Small intestine (tissue), 7 donors: ENCODE data around the gene NIFK. TPM values are rescaled to one million over a fixed set of nuclear protein-coding genes. Genes with fewer than 3 reads are reported as not detected.
"Not testable (repeated sequence)": the region's sequence is repeated elsewhere in the genome, so short reads cannot be mapped to it uniquely, and the experiment has no call there.

Experiments used
- DNase-seq, 2 donors: peaks; one replicate each; pipeline versions ENCODE4 v3.0.0 to v3.0.0-alpha.2; 2013
- FAIRE-seq: peaks from 2 replicates; lab custom pipeline; 2012; peaks lifted over from hg19 to GRCh38; lab: Jason Lieb, UNC
- H3K27ac ChIP-seq, 3 donors: one replicate each; pipeline ENCODE4 v1.5.1; 2013; ENCODE audit warnings: low read length in 2 of 3, mild to moderate bottlenecking in 2 of 3, control low read depth in 1 of 3, inconsistent platforms in 1 of 3, low read depth in 1 of 3, moderate library complexity in 1 of 3
- H3K27me3 ChIP-seq, 3 donors: one replicate each; pipeline ENCODE4 v1.6.1; 2013; ENCODE audit warnings: low read length in 3 of 3, inconsistent platforms in 1 of 3; ENCODE audit not compliant: control insufficient read depth in 3 of 3, insufficient read depth in 3 of 3
- H3K36me3 ChIP-seq, 3 donors: one replicate each; pipeline ENCODE4 v1.6.1; 2013; ENCODE audit warnings: low read length in 3 of 3, inconsistent platforms in 1 of 3, low read depth in 1 of 3, mild to moderate bottlenecking in 1 of 3, moderate library complexity in 1 of 3; ENCODE audit not compliant: control insufficient read depth in 3 of 3, insufficient read depth in 2 of 3
- H3K4me1 ChIP-seq, 3 donors: one replicate each; pipeline ENCODE4 v1.6.1; 2013; ENCODE audit warnings: low read length in 2 of 3, inconsistent platforms in 1 of 3, low read depth in 1 of 3, mild to moderate bottlenecking in 1 of 3, moderate library complexity in 1 of 3; ENCODE audit not compliant: control insufficient read depth in 3 of 3, insufficient read depth in 2 of 3
- H3K4me3 ChIP-seq, 3 donors: one replicate each; pipeline ENCODE4 v1.5.1; 2013; ENCODE audit warnings: low read length in 3 of 3, control low read depth in 1 of 3, inconsistent platforms in 1 of 3, low read depth in 1 of 3, mild to moderate bottlenecking in 1 of 3, moderate library complexity in 1 of 3
- H3K9me3 ChIP-seq, 2 donors: one replicate each; pipeline ENCODE4 v1.6.1; 2013; ENCODE audit warnings: low read depth in 1 of 2, low read length in 1 of 2; ENCODE audit not compliant: control insufficient read depth in 2 of 2, insufficient read depth in 1 of 2
- WGBS, 3 donors: extraction: QIAGEN DNeasy Blood & Tissue Kit; methylation state at CpG; one replicate each; pipeline ENCODE4 v1.1.7; 2013; 5-methylcytosine and 5-hydroxymethylcytosine counted together
- polyA plus RNA-seq, 4 donors: library from polyadenylated mRNA; stranded (reverse) in 3 of 4; unstranded in 1 of 4; fragments of 200-250 nt in 3 of 4; fragments of 120-200 nt in 1 of 4; gene quantifications; one replicate each; pipeline versions ENCODE4 v1.2.1 to v1.2.3, GENCODE V29; 2013
- donor health status: healthy with polysubstance abuse.
- donor health status: control.
- donor health status: control.
- donor health status: Bipolar disorder and iron deficiency.
- donor health status: healthy.

The NIFK gene
- polyA plus RNA-seq, 4 donors: 12.1 to 51.8 (median 30.8) TPM

- Histone ChIP-seq H3K27ac (no peak overlapping the region), H3K27me3 (no peaks in the 10 kb centered on the region), H3K9me3 (no peaks in the 10 kb centered on the region), H3K36me3 (no peaks in the 10 kb centered on the region), H3K4me3 (no peak overlapping the region), H3K4me1 (no peaks in the 10 kb centered on the region)
- 69 to 81% (median 72%) methylated on average over 4 of the region's 4 CpGs for WGBS, 3 donors
- DNase-seq (no peak), FAIRE-seq (no peak)
Observed at GRCh38 chr2:121748202-121748601, 11.5 kb upstream of the NIFK start.

GRCh38 chr2:121746071-121746578 is 9.4 kb upstream of the NIFK start:
- H3K9me3 ChIP-seq: no peaks in the 10 kb centered on the region
- FAIRE-seq: no peak
- WGBS, 3 donors: 69 to 78% (median 70%) methylated on average over 6 of the region's 6 CpGs
- H3K36me3 ChIP-seq: no peaks in the 10 kb centered on the region
- no peaks in the 10 kb centered on the region for H3K27me3 ChIP-seq
- no peak overlapping the region for H3K4me3 ChIP-seq
- DNase-seq: no peak
- no peaks in the 10 kb centered on the region for H3K4me1 ChIP-seq
- no peak overlapping the region for H3K27ac ChIP-seq

GRCh38 chr2:121741450-121741849 is 4.8 kb upstream of the NIFK start:
- FAIRE-seq: no peak
- no peak overlapping the region for H3K4me3 ChIP-seq
- no peaks in the 10 kb centered on the region for H3K4me1 ChIP-seq
- H3K27me3 ChIP-seq: no peaks in the 10 kb centered on the region
- H3K36me3 ChIP-seq: no peaks in the 10 kb centered on the region
- H3K9me3 ChIP-seq: peaks cover 0 to 3% of the 10 kb centered on the region in 2 donors
- no peak overlapping the region for H3K27ac ChIP-seq
- 87 to 92% (median 89%) methylated on average over 3 of the region's 3 CpGs for WGBS, 3 donors
- DNase-seq: no peak

GRCh38 chr2:121740973-121741372 is 4.3 kb upstream of the NIFK start:
- no peak for DNase-seq
- Histone ChIP-seq H3K36me3 (no peaks in the 10 kb centered on the region), H3K4me1 (no peaks in the 10 kb centered on the region), H3K4me3 (no peak overlapping the region), H3K9me3 (peaks cover 0 to 3% of the 10 kb centered on the region in 2 donors), H3K27me3 (no peaks in the 10 kb centered on the region), H3K27ac (no peak overlapping the region)
- FAIRE-seq: no peak
- WGBS, 3 donors: 67 to 81% (median 79%) methylated on average over 6 of the region's 6 CpGs

- peak overlapping the region; percentile 14 to 95 (median 85) for H3K27ac ChIP-seq
Observed at GRCh38 chr2:121736140-121736461, 574 bp downstream of the NIFK start.

GRCh38 chr2:121735518-121736074 is 1.1 kb downstream of the NIFK start:
- Histone ChIP-seq H3K27me3 (no peaks in the 10 kb centered on the region), H3K4me3 (peak overlapping the region; percentile 69 to 98 (median 96)), H3K27ac (peak overlapping the region in 1 of 3 donors; percentile 95), H3K36me3 (peaks cover 4 to 24% (median 6%) of the 10 kb centered on the region in 3 donors), H3K4me1 (peaks cover 0 to 3% (median 0%) of the 10 kb centered on the region in 3 donors), H3K9me3 (peaks cover 0 to 3% of the 10 kb centered on the region in 2 donors)
- no peak for FAIRE-seq
- DNase-seq: peak; percentile 36 to 39
- WGBS, 3 donors: 6 to 16% (median 9%) methylated on average over 10 of the region's 10 CpGs

More at GRCh38 chr2:121736140-121736461, 574 bp downstream of the NIFK start:
- Histone ChIP-seq H3K9me3 (peaks cover 0 to 3% of the 10 kb centered on the region in 2 donors), H3K4me1 (peaks cover 0 to 3% (median 0%) of the 10 kb centered on the region in 3 donors), H3K4me3 (peak overlapping the region; percentile 69 to 98 (median 96)), H3K27me3 (no peaks in the 10 kb centered on the region), H3K36me3 (peaks cover 4 to 22% (median 6%) of the 10 kb centered on the region in 3 donors)
- FAIRE-seq (no peak), DNase-seq (peak; percentile 23 to 34)
- 0 to 1% (median 1%) methylated on average over 8 of the region's 8 CpGs for WGBS, 3 donors

GRCh38 chr2:121734544-121734943 is 2.1 kb downstream of the NIFK start:
- not testable (repeated sequence) for DNase-seq, FAIRE-seq, H3K9me3 ChIP-seq, H3K27me3 ChIP-seq, H3K4me1 ChIP-seq, H3K27ac ChIP-seq, H3K4me3 ChIP-seq
- 93 to 97% (median 94%) methylated on average over 11 of the region's 11 CpGs for WGBS, 3 donors
- peaks cover 4 to 33% (median 6%) of the 10 kb centered on the region in 3 donors for H3K36me3 ChIP-seq

GRCh38 chr2:121731366-121731765 is 5.3 kb downstream of the NIFK start:
- Histone ChIP-seq H3K9me3 (no peaks in the 10 kb centered on the region), H3K27me3 (no peaks in the 10 kb centered on the region), H3K4me3 (no peak overlapping the region), H3K4me1 (peaks cover 0 to 3% (median 0%) of the 10 kb centered on the region in 3 donors), H3K36me3 (peaks cover 4 to 40% (median 11%) of the 10 kb centered on the region in 3 donors), H3K27ac (no peak overlapping the region)
- WGBS, 3 donors: 77 to 92% (median 84%) methylated on average over 6 of the region's 6 CpGs
- DNase-seq (no peak), FAIRE-seq (no peak)

- Histone ChIP-seq H3K27me3 (no peaks in the 10 kb centered on the region), H3K27ac (no peak overlapping the region), H3K4me3 (no peak overlapping the region), H3K9me3 (no peaks in the 10 kb centered on the region), H3K4me1 (no peaks in the 10 kb centered on the region), H3K36me3 (peaks cover 4 to 29% (median 11%) of the 10 kb centered on the region in 3 donors)
- no peak for FAIRE-seq
- no peak for DNase-seq
Observed at GRCh38 chr2:121727950-121728349, 8.7 kb downstream of the NIFK start.
